ENCODE results near the gene FOXK1. TPM values are rescaled to one million over a fixed set of nuclear protein-coding genes. Genes with fewer than 3 reads are reported as not detected.

Gene FOXK1
- total RNA-seq, 1 donor from 2014 or later: 30.4 TPM

DNA sequence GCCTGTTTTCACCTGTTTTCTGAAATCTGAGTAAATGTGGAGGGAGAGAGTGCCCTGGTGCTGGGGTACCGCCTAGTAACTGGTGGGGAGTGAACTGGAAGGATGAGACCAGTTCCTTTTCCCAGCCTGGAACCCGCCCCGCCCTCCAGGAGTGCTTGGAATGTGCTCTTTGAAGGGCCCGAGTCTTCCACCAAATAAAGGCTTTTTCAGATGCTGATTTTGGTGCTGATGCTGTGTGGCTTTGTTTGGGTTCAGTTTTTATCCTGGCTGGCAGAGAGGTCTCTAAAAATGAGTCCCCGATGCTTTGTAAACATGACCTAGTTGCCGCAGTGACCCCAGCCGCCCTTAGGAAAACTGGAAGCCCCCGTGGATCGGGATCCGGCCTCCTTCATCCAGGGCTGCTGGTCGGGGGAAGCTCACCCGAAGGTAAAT lies 25.9 kb downstream of the FOXK1 start:
- TF ChIP-seq, protein P1, sequence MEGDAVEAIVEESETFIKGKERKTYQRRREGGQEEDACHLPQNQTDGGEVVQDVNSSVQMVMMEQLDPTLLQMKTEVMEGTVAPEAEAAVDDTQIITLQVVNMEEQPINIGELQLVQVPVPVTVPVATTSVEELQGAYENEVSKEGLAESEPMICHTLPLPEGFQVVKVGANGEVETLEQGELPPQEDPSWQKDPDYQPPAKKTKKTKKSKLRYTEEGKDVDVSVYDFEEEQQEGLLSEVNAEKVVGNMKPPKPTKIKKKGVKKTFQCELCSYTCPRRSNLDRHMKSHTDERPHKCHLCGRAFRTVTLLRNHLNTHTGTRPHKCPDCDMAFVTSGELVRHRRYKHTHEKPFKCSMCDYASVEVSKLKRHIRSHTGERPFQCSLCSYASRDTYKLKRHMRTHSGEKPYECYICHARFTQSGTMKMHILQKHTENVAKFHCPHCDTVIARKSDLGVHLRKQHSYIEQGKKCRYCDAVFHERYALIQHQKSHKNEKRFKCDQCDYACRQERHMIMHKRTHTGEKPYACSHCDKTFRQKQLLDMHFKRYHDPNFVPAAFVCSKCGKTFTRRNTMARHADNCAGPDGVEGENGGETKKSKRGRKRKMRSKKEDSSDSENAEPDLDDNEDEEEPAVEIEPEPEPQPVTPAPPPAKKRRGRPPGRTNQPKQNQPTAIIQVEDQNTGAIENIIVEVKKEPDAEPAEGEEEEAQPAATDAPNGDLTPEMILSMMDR (conservative IDR thresholded peaks at IDR 0.05; ENCODE audit: low read depth, low read length): no peak
- H3K4me3 ChIP-seq (ENCODE audit: low read depth, low read length): no peak overlapping the region
- no peak for DNase-seq (ENCODE audit: low read depth)

GRCh38 chr7:4709187-4709586 lies 27.1 kb downstream of the FOXK1 start:
- no peak overlapping the region for H3K4me3 ChIP-seq (ENCODE audit: low read depth, low read length)
- TF ChIP-seq, protein P1 (conservative IDR thresholded peaks at IDR 0.05; ENCODE audit: low read depth, low read length): no peak
- DNase-seq (ENCODE audit: low read depth): no peak

DNA sequence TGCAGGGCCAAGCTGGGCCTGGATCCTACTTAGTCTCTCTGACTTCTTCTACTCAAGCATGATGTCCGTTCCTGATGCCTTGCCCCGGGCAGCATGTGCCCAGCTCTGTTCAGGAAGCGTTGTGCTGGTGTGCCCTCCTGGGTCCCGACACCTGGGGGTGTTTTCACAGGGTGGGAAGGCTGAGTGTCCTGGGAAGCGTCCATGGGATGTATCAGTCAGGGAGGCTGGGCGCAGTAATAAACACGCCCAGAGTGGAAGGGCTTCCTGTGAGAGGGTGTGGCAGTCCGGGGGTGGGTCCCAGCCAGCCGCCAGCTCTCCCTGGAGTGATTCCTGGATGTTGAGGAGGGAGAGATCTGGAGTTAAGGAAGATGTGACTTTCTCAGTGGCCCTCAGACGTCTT lies 29.0 kb downstream of the FOXK1 start:
- DNase-seq (ENCODE audit: low read depth): no peak
- TF ChIP-seq, protein P1 (conservative IDR thresholded peaks at IDR 0.05; ENCODE audit: low read depth, low read length): no peak
- no peak overlapping the region for H3K4me3 ChIP-seq (ENCODE audit: low read depth, low read length)

- DNase-seq (ENCODE audit: low read depth): no peak
- TF ChIP-seq, protein P1 (conservative IDR thresholded peaks at IDR 0.05; ENCODE audit: low read depth, low read length): no peak
Measured at GRCh38 chr7:4711634-4712033, 29.5 kb downstream of the FOXK1 start.

GRCh38 chr7:4712281-4713182 lies 30.4 kb downstream of the FOXK1 start:
- DNase-seq (ENCODE audit: low read depth): no peak
- TF ChIP-seq, protein P1 (conservative IDR thresholded peaks at IDR 0.05; ENCODE audit: low read depth, low read length): no peak

More at GRCh38 chr7:4711634-4712033, 29.5 kb downstream of the FOXK1 start:
- no peak overlapping the region for H3K4me3 ChIP-seq (ENCODE audit: low read depth, low read length)

DNA sequence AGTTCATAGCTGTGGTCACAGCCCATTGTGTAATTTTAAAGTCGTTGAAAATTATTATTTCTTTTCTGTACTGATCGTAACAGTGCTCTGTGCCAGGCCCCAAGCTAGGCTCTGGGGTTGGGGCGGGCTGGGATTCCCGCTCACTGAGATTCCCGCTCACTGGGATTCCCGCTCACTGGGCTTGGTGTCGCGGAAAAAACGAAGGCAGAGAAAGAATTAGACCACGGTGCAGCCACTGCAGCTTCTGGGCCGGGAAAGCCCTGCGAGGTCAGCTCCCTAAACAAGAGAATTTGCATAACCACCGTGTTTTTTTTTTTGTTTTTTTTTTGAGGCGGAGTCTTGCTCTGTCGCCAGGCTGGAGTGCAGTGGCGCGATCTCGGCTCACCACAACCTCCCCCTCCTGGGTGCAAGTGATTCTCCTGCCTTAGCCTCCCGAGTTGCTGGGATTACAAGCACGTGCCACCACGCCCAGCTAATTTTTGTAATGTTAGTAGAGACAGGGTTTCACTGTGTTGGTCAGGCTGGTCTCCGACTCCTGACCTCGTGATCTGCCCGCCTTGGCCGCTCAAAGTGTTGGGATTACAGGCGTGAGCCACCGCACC lies 31.2 kb downstream of the FOXK1 start:
- no peak overlapping the region for H3K4me3 ChIP-seq (ENCODE audit: low read depth, low read length)
- DNase-seq (ENCODE audit: low read depth): no peak
- TF ChIP-seq, protein P1 (conservative IDR thresholded peaks at IDR 0.05; ENCODE audit: low read depth, low read length): no peak

More at GRCh38 chr7:4712281-4713182, 30.4 kb downstream of the FOXK1 start:
- no peak overlapping the region for H3K4me3 ChIP-seq (ENCODE audit: low read depth, low read length)

All from epithelial cell of proximal tubule (primary cell).